HG03095 (cell line): Measurements from ENCODE around the gene PARM1.

Source experiments
- ATAC-seq: cut with Tn5 transposase; IDR thresholded peaks from one replicate; pipeline ENCODE4 v1.9.1; 2021; ENCODE audit warnings: moderate library complexity; ENCODE audit not compliant: unreplicated experiment

Gene PARM1

DNA sequence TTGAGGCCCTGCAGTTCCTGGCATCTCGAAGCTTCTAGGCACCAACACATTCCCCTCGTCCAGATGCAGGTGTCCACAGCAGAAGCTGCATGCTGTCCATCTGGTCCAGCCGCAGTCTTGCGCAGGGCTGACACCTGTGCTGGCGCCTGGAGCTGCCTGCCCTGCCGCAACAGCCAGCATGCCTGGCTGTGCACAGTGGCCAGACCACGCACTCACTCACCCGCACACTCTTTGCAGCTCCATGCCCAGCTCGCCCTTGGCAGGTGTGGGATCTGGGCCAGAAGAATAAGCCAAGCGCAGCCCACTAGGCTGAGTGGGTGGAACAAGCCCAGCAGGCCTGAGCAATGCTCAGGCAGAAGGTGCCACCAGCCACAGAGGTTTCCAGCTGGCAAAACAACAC lies 125.6 kb downstream of the PARM1 start:
- ATAC-seq = no peak

DNA sequence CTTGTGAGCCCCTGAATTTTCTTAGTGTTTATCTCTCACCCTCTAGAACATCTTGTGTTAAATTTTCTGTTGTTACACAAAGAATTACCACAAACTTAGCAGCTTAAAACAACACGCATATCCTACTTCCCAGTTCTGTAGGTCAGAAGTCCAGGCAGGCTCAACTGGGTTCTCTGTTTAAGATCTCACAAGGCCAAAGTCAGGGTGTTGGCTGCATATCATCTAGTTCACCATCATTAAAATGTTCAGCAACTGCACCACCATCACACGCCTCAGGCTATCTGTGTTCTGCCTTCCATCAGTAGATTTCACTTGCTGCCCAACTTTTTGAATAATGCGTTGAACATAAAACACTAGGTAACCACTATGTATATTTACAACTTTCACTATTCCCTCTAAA lies 130.5 kb downstream of the PARM1 start:
- ATAC-seq = no peak

DNA sequence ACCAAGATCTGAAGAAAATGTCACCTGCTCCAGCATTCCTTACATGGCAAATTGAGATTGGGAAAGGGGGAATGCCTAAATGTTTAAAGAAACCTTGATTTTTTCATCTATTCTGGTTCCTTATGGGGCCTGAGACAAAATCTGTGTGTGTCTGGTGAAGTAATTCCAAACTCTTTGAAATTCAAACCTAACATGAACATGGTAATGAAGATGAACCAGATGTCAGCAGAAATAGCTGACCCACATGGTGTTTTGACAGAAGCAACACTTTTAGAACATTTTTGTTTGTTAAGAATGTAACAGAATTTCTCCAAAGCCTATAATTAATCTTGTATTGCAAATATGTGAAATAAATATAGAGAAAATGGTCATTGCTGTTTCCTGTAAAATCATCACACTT lies 133.0 kb downstream of the PARM1 start:
- no peak for ATAC-seq

DNA sequence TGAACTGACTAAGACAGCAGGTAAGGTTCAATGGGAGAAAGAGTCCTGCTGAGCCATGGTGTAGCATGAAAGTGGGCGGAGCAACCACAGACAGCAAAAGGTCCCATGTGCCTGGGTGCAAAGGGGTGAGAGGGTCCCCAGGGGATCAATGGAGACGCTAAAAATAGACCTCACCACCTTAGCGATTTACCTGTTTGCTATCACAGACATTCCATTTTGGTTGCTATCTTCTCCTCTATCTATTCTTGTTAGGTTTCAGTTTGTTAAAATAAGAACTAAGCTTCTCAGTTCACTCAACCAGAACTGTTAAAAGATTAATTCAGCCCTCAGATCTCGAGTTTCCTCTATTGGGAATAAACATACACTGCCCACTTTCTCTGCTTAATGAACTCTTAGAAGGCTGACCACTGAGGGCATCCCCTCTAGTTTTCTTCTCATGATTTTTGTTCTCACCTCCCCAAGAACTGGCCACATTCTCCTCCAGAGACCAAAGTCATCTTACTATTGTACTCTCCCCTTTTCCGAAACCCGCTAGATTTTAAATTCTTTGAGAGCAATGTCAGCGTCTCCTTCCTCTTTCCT lies 136.7 kb downstream of the PARM1 start:
- peak; percentile 69 for ATAC-seq

DNA sequence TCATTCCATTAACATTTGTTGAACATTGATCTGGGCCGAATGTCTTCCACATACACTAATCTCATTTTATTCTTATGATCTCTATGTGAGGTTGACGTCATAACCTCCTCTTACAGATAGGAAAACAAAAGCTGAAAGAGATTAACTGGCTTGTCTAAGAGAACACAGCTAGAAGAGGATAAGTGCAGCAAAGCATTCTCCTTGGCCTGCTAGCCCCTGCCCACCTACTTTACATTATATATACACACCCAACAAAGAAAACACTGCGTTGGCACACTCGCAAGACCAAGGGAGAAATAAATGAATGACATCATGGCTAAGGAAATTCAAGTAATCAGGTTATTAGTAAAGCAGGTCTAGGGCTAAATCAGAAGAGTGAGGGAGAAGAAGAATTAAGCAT lies 138.4 kb downstream of the PARM1 start:
- no peak for ATAC-seq

DNA sequence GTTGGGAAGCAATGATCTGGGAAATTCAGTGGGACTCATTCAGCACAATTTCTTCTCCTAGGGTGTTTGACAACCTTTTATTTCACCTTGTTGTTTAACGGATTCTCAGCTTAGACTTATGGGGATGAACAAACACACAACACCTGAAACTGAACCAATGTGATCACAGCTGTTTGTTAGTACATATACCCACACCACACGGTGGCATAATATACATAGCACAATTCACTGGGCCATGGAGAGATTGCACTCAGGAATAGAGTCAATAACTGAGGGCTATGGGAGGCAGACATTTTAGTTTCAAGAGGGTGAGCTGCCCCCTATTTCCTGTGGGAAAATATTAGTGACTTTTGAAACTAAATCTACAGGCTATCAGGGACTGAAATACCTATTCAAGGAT lies 148.0 kb downstream of the PARM1 start:
- no peak for ATAC-seq

DNA sequence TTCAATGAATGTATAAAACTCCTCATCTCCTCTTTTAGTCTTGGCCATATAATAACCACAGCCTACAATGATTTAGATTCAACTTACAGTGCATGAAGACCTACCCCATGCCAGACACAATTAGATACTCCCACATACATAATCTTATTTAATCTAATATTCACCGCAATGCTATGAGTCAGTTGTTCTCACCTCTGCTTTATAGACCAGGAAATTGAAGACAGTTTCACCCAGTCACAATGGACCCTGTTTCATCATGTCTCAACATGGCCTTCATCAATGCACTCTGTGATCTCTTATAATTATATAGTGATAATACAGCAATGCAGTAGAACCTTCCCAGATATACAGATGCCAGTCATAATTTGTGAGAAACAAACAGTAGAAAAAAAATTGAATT lies 148.6 kb downstream of the PARM1 start:
- no peak for ATAC-seq

DNA sequence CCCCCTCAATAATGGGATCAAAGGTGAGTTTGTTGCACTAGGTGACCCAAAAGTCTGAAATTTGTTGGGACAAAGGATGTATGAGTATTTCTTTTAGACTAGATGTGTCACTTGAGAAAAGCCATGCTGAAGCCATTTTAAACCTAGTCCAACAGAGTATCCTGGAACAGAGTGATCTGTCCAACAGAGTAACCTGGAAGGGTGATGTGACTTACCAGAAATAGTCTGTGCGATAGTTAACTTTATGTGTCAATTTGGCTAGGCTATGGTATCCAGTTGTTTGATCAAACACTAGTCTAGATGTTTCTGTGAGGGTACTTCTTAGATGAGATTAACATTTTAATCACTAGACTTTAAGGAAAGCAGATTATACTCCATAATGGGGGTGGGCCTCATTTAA lies 154.5 kb downstream of the PARM1 start:
- ATAC-seq = no peak

DNA sequence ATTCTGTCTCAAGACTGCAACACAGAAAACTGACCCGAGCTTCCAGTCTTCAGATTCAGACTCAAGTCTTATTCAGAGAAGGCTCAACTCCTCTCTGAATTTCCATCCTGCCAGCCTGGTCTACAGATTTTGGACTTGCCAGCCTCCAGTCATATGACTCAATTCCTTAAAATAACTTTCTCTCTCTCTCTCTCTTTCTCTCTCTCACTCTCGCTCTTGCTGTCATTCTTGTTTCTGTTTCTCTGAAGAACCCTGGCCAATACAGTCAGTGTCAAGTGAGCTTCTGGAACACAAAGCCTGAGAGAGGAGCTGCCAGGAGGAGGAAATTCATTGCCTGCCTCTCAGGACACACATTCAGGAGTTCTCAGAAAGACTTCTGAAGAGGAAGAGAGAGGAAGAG lies 154.9 kb downstream of the PARM1 start:
- ATAC-seq = no peak

DNA sequence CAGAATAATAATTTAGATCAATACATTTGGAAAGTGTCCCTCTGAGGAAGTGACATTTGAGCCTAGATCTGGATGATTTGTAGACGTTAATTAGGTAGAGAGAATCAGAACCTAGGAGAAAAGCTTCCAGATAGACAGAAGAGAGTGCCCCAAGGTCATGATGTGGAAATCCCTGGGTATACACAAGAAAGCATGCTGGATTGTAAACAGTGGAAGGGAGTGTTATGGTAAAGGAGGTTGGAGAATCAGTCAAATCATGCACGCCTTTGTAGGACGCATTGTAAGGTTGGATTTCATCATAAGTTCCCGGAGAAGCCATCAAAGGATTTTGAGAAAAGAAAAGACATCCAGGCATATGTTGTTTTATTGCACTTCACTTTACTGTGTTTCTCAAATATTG lies 156.3 kb downstream of the PARM1 start:
- no peak for ATAC-seq

DNA sequence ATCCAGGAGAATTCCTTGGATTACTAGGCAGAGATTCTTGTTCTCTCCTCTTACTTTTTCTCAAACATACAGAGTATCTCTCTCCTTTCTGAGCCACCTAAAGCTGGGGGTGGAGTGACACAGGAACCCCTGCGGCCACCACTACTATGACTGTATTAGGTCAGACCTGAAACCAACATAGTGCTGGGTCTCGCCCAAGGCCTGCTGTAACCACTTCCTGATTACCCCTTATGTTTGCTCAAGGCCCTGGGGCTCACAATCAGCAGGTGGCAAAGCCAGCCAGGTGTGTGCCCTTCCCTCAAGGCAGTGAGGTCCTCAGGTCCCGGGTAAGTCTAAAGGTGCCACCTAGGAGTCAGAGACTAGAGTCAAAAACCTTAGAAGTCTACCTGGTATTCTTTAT lies 166.4 kb downstream of the PARM1 start:
- ATAC-seq = peak; percentile 89
